Endodermal cell (in vitro differentiated cells): Measurements from ENCODE around the gene CAP2. TPM values are rescaled to one million over a fixed set of nuclear protein-coding genes. Genes with fewer than 3 reads are reported as not detected.
"Not testable (repeated sequence)": the region's sequence is repeated elsewhere in the genome, so short reads cannot be mapped to it uniquely, and the experiment has no call there.

ENCODE experiments used
- DNase-seq: peaks from one replicate; pipeline ENCODE4 v3.0.0-alpha.2; 2017
- H3K27ac ChIP-seq: 2 replicates; pipeline ENCODE4 v1.5.1; 2013; ENCODE audit warnings: mild to moderate bottlenecking, low read depth, low read length, moderate library complexity
- H3K27me3 ChIP-seq: 2 replicates; pipeline ENCODE4 v1.6.1; 2013; ENCODE audit warnings: mild to moderate bottlenecking, low read length, moderate library complexity; ENCODE audit not compliant: insufficient read depth, control insufficient read depth, poor library complexity, severe bottlenecking
- H3K36me3 ChIP-seq: 2 replicates; pipeline ENCODE4 v1.7.0; 2013; ENCODE audit warnings: mild to moderate bottlenecking, low read length, moderate library complexity; ENCODE audit not compliant: control insufficient read depth, insufficient read depth
- H3K4me1 ChIP-seq: one replicate; pipeline ENCODE4 v1.7.0; 2013; ENCODE audit warnings: low read length; ENCODE audit not compliant: control insufficient read depth, insufficient read depth
- H3K4me3 ChIP-seq: 2 replicates; pipeline ENCODE4 v1.5.1; 2013; ENCODE audit warnings: mild to moderate bottlenecking, low read length, moderate library complexity
- H3K9ac ChIP-seq: 2 replicates; pipeline ENCODE4 v1.6.1; 2013; ENCODE audit warnings: mild to moderate bottlenecking, low read length, moderate library complexity; ENCODE audit not compliant: poor library complexity, severe bottlenecking; ENCODE audit errors: extremely low read depth
- H3K9me3 ChIP-seq: 2 replicates; pipeline ENCODE4 v1.6.1; 2013; ENCODE audit warnings: mild to moderate bottlenecking, low read length, moderate library complexity; ENCODE audit not compliant: control insufficient read depth
- H3K27ac Mint-ChIP-seq: 2 replicates; pipeline ENCODE4 v1.8.0; 2020; ENCODE audit warnings: mixed read lengths
- H3K27me3 Mint-ChIP-seq: 2 replicates; pipeline ENCODE4 v1.8.0; 2021; ENCODE audit warnings: mild to moderate bottlenecking, mixed read lengths; ENCODE audit not compliant: insufficient read depth
- H3K36me3 Mint-ChIP-seq: 2 replicates; pipeline ENCODE4 v1.8.0; 2020; ENCODE audit warnings: low read depth, mixed read lengths
- H3K4me1 Mint-ChIP-seq: 2 replicates; pipeline ENCODE4 v1.8.0; 2020; ENCODE audit warnings: mixed read lengths
- H3K4me3 Mint-ChIP-seq: 2 replicates; pipeline ENCODE4 v1.8.0; 2020; ENCODE audit warnings: mild to moderate bottlenecking, moderate library complexity, mixed read lengths
- H3K9me3 Mint-ChIP-seq: 2 replicates; pipeline ENCODE4 v1.8.0; 2020; ENCODE audit warnings: mild to moderate bottlenecking, mixed read lengths
- WGBS, 2 experiments: methylation state at CpG; one replicate each; pipeline versions ENCODE4 v1.1.5 to v1.1.7; 2013; ENCODE audit warnings: missing lambda C conversion rate in 2 of 2, mixed read lengths in 1 of 2; ENCODE audit not compliant: insufficient coverage in 1 of 2, insufficient read length in 1 of 2; 5-methylcytosine and 5-hydroxymethylcytosine counted together
- total RNA-seq, 2 donors: library from RNA; stranded (reverse); fragmentation: NEBNext Ultra II Directional in 1 of 2; extraction: Animal tissue kit (Norgen Biotek cat#: 25700) in 1 of 2; gene quantifications; 2 replicates in 1 of 2; 3 replicates in 1 of 2; pipeline ENCODE4 v1.2.1, GENCODE V29; 2021
- TF ChIP-seq, protein P1 (sequence below): fragments of 200-600 bp; sonication (generic); conservative IDR thresholded peaks from 2 replicates; pipeline ENCODE4 v1.5.0; 2021; ENCODE audit warnings: antibody characterized with exemption, mild to moderate bottlenecking

CAP2 gene
- total RNA-seq, 2 donors from 2014 or later: 29.8 to 35.9 TPM

GRCh38 chr6:17431581-17431980 is 38.2 kb downstream of the CAP2 start:
- Histone ChIP-seq H3K36me3 (peaks cover 82% of the 10 kb centered on the region), H3K9ac (no peak overlapping the region), H3K27me3 (no peaks in the 10 kb centered on the region), H3K27ac (no peak overlapping the region), H3K4me3 (no peak overlapping the region), H3K4me1 (no peaks in the 10 kb centered on the region), H3K9me3 (peaks cover 12% of the 10 kb centered on the region)
- Mint-ChIP-seq H3K27ac (no peak overlapping the region), H3K36me3 (peaks cover 50% of the 10 kb centered on the region), H3K4me1 (peaks cover 12% of the 10 kb centered on the region), H3K9me3 (peaks cover 16% of the 10 kb centered on the region), H3K27me3 (no peaks in the 10 kb centered on the region), H3K4me3 (no peak overlapping the region)
- 75% methylated on average over 2 of the region's 2 CpGs; no CpG with 5 or more reads in 1 of the 2 experiments for WGBS, 2 experiments
- TF ChIP-seq, protein P1, sequence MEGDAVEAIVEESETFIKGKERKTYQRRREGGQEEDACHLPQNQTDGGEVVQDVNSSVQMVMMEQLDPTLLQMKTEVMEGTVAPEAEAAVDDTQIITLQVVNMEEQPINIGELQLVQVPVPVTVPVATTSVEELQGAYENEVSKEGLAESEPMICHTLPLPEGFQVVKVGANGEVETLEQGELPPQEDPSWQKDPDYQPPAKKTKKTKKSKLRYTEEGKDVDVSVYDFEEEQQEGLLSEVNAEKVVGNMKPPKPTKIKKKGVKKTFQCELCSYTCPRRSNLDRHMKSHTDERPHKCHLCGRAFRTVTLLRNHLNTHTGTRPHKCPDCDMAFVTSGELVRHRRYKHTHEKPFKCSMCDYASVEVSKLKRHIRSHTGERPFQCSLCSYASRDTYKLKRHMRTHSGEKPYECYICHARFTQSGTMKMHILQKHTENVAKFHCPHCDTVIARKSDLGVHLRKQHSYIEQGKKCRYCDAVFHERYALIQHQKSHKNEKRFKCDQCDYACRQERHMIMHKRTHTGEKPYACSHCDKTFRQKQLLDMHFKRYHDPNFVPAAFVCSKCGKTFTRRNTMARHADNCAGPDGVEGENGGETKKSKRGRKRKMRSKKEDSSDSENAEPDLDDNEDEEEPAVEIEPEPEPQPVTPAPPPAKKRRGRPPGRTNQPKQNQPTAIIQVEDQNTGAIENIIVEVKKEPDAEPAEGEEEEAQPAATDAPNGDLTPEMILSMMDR: no peak
- DNase-seq: no peak

- Histone ChIP-seq H3K27me3 (no peaks in the 10 kb centered on the region), H3K4me1 (no peaks in the 10 kb centered on the region), H3K9ac (no peak overlapping the region), H3K4me3 (no peak overlapping the region), H3K9me3 (peaks cover 12% of the 10 kb centered on the region), H3K36me3 (peaks cover 80% of the 10 kb centered on the region), H3K27ac (no peak overlapping the region)
- peaks cover 22% of the 10 kb centered on the region for H3K9me3 Mint-ChIP-seq
- no peak overlapping the region for H3K27ac Mint-ChIP-seq
- no peak for DNase-seq
- TF ChIP-seq, protein P1: no peak
- no peak overlapping the region for H3K4me3 Mint-ChIP-seq
- WGBS, 2 experiments: 89% methylated on average over 2 of the region's 2 CpGs; no CpG with 5 or more reads in 1 of the 2 experiments
- no peaks in the 10 kb centered on the region for H3K27me3 Mint-ChIP-seq
- H3K4me1 Mint-ChIP-seq: peaks cover 12% of the 10 kb centered on the region
- peaks cover 50% of the 10 kb centered on the region for H3K36me3 Mint-ChIP-seq
Measured at GRCh38 chr6:17432356-17432755, 39.0 kb downstream of the CAP2 start.

DNA sequence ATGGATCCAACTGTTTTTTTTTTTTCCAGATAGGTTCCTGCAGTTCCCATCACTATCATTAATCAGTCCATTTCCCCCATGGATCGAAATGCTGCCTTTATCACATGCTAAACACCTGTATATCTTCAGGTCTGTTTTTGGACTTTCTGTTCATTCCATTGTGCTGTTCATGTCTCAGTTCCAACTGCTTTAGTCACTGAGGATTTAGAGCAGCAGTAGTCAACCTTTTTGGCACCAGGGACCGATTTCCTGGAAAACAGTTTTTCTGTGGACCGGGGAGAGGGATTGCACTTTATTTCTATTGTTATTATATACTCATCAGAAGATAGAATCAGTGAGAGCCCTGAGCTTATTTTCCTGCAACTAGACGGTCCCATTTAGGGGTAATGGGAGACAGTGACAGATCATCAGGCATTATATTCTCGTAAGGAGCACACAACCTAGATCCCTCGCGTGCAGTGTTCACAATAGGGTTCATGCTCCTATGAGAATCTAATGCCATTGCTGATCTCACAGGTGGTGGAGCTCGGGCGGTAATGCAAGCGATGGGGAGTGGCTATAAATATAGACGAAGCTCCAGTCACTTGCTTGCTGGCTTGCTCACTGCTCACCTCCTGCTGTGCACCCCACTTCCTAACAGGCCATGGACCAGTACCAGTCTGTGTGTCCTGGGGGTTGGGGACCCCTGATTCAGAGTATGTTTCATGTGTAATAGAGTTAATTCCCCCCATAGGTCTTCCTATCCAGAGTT is 46.0 kb downstream of the CAP2 start:
- no peaks in the 10 kb centered on the region for H3K27me3 Mint-ChIP-seq
- H3K4me1 Mint-ChIP-seq: no peaks in the 10 kb centered on the region
- no peak overlapping the region for H3K4me3 ChIP-seq
- no peak overlapping the region for H3K27ac Mint-ChIP-seq
- H3K36me3 Mint-ChIP-seq: peaks cover 58% of the 10 kb centered on the region
- H3K27me3 ChIP-seq: no peaks in the 10 kb centered on the region
- peaks cover 49% of the 10 kb centered on the region for H3K36me3 ChIP-seq
- peaks cover 45% of the 10 kb centered on the region for H3K9me3 Mint-ChIP-seq
- H3K4me1 ChIP-seq: no peaks in the 10 kb centered on the region
- TF ChIP-seq, protein P1: no peak
- H3K9me3 ChIP-seq: peaks cover 2% of the 10 kb centered on the region
- no peak overlapping the region for H3K27ac ChIP-seq
- no peak overlapping the region for H3K9ac ChIP-seq
- H3K4me3 Mint-ChIP-seq: no peak overlapping the region
- DNase-seq: no peak
- WGBS, 2 experiments: 89 to 90% methylated on average over 8 to 11 of the region's 11 CpGs

DNA sequence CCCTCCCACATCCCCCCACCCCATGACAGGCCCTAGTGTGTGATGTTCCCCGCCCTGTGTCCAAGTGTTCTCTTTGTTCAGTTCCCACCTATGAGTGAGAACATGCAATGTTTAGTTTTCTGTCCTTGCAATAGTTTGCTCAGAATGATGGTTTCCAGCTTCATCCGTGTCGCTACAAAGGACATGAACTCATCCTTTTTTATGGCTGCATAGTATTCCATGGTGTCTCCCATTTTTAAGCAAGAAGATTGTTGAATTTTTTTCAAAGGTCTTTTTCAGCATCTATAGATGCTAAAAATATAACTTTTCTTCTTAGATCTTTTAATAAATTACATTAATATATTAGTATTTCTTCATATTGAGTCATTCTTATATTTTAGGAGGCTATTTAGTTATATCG is 47.4 kb downstream of the CAP2 start:
- H3K27ac Mint-ChIP-seq, H3K4me3 Mint-ChIP-seq, H3K9ac ChIP-seq, H3K4me1 ChIP-seq, H3K27me3 ChIP-seq, H3K4me1 Mint-ChIP-seq, H3K27me3 Mint-ChIP-seq, H3K27ac ChIP-seq, H3K4me3 ChIP-seq, DNase-seq, H3K9me3 ChIP-seq: not testable (repeated sequence)
- peaks cover 50% of the 10 kb centered on the region for H3K36me3 ChIP-seq
- Mint-ChIP-seq H3K36me3 (peaks cover 56% of the 10 kb centered on the region), H3K9me3 (peaks cover 40% of the 10 kb centered on the region)
- 95 to 99% methylated on average over 3 to 4 of the region's 4 CpGs for WGBS, 2 experiments
